GM06990 (cell line): ENCODE results near the gene ADAMTS12.
"Not testable (repeated sequence)": the region's sequence is repeated elsewhere in the genome, so short reads cannot be mapped to it uniquely, and the experiment has no call there.

Experiments used
- DNase-seq: peaks from one replicate; pipeline ENCODE4 v3.0.0-alpha.2; 2011; ENCODE audit not compliant: insufficient read length; ENCODE audit errors: extremely low read depth
- H3K27me3 ChIP-seq: replicated peaks from 2 replicates; pipeline ENCODE4 v1.6.0; 2011; ENCODE audit warnings: low read length; ENCODE audit not compliant: control insufficient read depth, insufficient read depth
- H3K36me3 ChIP-seq: 2 replicates; pipeline ENCODE4 v1.5.1; 2011; ENCODE audit warnings: low read length; ENCODE audit not compliant: control insufficient read depth, insufficient read depth
- H3K4me3 ChIP-seq: replicated peaks from 2 replicates; pipeline ENCODE4 v1.5.1; 2011; ENCODE audit warnings: low read depth, mild to moderate bottlenecking, control low read depth, low read length
- CTCF ChIP-seq: IDR thresholded peaks from 2 replicates; pipeline ENCODE4 v1.5.1; 2011; ENCODE audit warnings: low read length, control low read depth, mild to moderate bottlenecking, inconsistent platforms; ENCODE audit not compliant: insufficient read depth, poor library complexity, severe bottlenecking

Gene ADAMTS12

GRCh38 chr5:33925278-33925677 lies 33.5 kb upstream of the ADAMTS12 start:
- Histone ChIP-seq H3K4me3 (no peak overlapping the region), H3K36me3 (no peaks in the 10 kb centered on the region), H3K27me3 (no peaks in the 10 kb centered on the region)
- DNase-seq = peak; percentile 45
- TF ChIP-seq CTCF = no peak

GRCh38 chr5:33921002-33921401 lies 29.2 kb upstream of the ADAMTS12 start:
- DNase-seq = no peak

GRCh38 chr5:33914844-33915243 lies 23.1 kb upstream of the ADAMTS12 start:
- not testable (repeated sequence) for H3K4me3 ChIP-seq, DNase-seq, H3K36me3 ChIP-seq, H3K27me3 ChIP-seq

More at GRCh38 chr5:33921002-33921401, 29.2 kb upstream of the ADAMTS12 start:
- Histone ChIP-seq H3K36me3 (no peaks in the 10 kb centered on the region), H3K27me3 (no peaks in the 10 kb centered on the region), H3K4me3 (no peak overlapping the region)
- no peak for TF ChIP-seq CTCF

GRCh38 chr5:33906248-33906647 lies 14.5 kb upstream of the ADAMTS12 start:
- DNase-seq, H3K36me3 ChIP-seq, H3K4me3 ChIP-seq, H3K27me3 ChIP-seq: not testable (repeated sequence)

- no peaks in the 10 kb centered on the region for H3K36me3 ChIP-seq
- H3K27me3 ChIP-seq = no peaks in the 10 kb centered on the region
- DNase-seq = no peak
- TF ChIP-seq CTCF = no peak
- H3K4me3 ChIP-seq = no peak overlapping the region
Measured at GRCh38 chr5:33905381-33905780, 13.6 kb upstream of the ADAMTS12 start.

GRCh38 chr5:33903118-33903517 lies 11.3 kb upstream of the ADAMTS12 start:
- no peak for TF ChIP-seq CTCF
- no peak for DNase-seq
- H3K36me3 ChIP-seq = no peaks in the 10 kb centered on the region
- no peak overlapping the region for H3K4me3 ChIP-seq
- H3K27me3 ChIP-seq = no peaks in the 10 kb centered on the region

GRCh38 chr5:33901156-33901555 lies 9.4 kb upstream of the ADAMTS12 start:
- TF ChIP-seq CTCF = no peak
- no peaks in the 10 kb centered on the region for H3K36me3 ChIP-seq
- no peaks in the 10 kb centered on the region for H3K27me3 ChIP-seq
- no peak overlapping the region for H3K4me3 ChIP-seq
- DNase-seq = no peak
